Subcutaneous abdominal adipose tissue (tissue), 5 donors: ENCODE measurements around the gene GSTM5.

Source experiments
- H3K27ac ChIP-seq: one replicate; pipeline ENCODE4 v1.7.0; 2013; ENCODE audit warnings: low read depth, mild to moderate bottlenecking, inconsistent platforms, low read length, moderate library complexity
- H3K27me3 ChIP-seq, 5 donors: one replicate each; pipeline ENCODE4 v1.7.0; 2013; ENCODE audit warnings: low read length in 5 of 5, inconsistent platforms in 1 of 5; ENCODE audit not compliant: control insufficient read depth in 5 of 5, insufficient read depth in 4 of 5
- H3K36me3 ChIP-seq, 5 donors: one replicate each; pipeline ENCODE4 v1.7.0; 2013; ENCODE audit warnings: low read length in 5 of 5; ENCODE audit not compliant: control insufficient read depth in 5 of 5, insufficient read depth in 5 of 5
- H3K4me1 ChIP-seq, 5 donors: one replicate each; pipeline ENCODE4 v1.7.0; 2013; ENCODE audit warnings: low read length in 5 of 5, mild to moderate bottlenecking in 3 of 5, moderate library complexity in 1 of 5; ENCODE audit not compliant: control insufficient read depth in 5 of 5, insufficient read depth in 5 of 5
- H3K4me3 ChIP-seq, 5 donors: one replicate each; pipeline ENCODE4 v1.7.0; 2013; ENCODE audit warnings: low read length in 5 of 5, low read depth in 1 of 5
- H3K9ac ChIP-seq, 5 donors: one replicate each; pipeline ENCODE4 v1.7.0; 2013; ENCODE audit warnings: low read length in 5 of 5, mild to moderate bottlenecking in 4 of 5, moderate library complexity in 3 of 5
- H3K9me3 ChIP-seq, 5 donors: one replicate each; pipeline ENCODE4 v1.7.0; 2013; ENCODE audit warnings: low read length in 5 of 5; ENCODE audit not compliant: control insufficient read depth in 5 of 5
- donor health status: healthy.
- donor health status: healthy.
- donor health status: healthy.
- donor health status: healthy.
- donor health status: healthy.

GSTM5 gene

GRCh38 chr1:109759513-109760334 lies 47.7 kb downstream of the GSTM5 start:
- no peak overlapping the region for H3K4me3 ChIP-seq
- H3K4me1 ChIP-seq = peaks cover 0 to 9% (median 0%) of the 10 kb centered on the region in 5 donors
- no peak overlapping the region for H3K9ac ChIP-seq
- H3K36me3 ChIP-seq = no peaks in the 10 kb centered on the region
- H3K9me3 ChIP-seq = no peaks in the 10 kb centered on the region
- no peak overlapping the region for H3K27ac ChIP-seq
- H3K27me3 ChIP-seq = peaks cover 0 to 2% (median 0%) of the 10 kb centered on the region in 5 donors

- H3K4me3 ChIP-seq = no peak overlapping the region
- no peak overlapping the region for H3K9ac ChIP-seq
Observed at GRCh38 chr1:109760581-109761226, 48.7 kb downstream of the GSTM5 start.

GRCh38 chr1:109761227-109762038 lies 49.4 kb downstream of the GSTM5 start:
- Histone ChIP-seq H3K36me3 (no peaks in the 10 kb centered on the region), H3K4me1 (peaks cover 0 to 9% (median 0%) of the 10 kb centered on the region in 5 donors), H3K27me3 (peaks cover 0 to 2% (median 0%) of the 10 kb centered on the region in 5 donors), H3K27ac (no peak overlapping the region), H3K4me3 (no peak overlapping the region), H3K9me3 (no peaks in the 10 kb centered on the region), H3K9ac (no peak overlapping the region)

More at GRCh38 chr1:109760581-109761226, 48.7 kb downstream of the GSTM5 start:
- Histone ChIP-seq H3K9me3 (no peaks in the 10 kb centered on the region), H3K36me3 (no peaks in the 10 kb centered on the region), H3K27me3 (peaks cover 0 to 2% (median 0%) of the 10 kb centered on the region in 5 donors), H3K4me1 (peaks cover 0 to 9% (median 0%) of the 10 kb centered on the region in 5 donors), H3K27ac (no peak overlapping the region)

- Histone ChIP-seq H3K9me3 (no peaks in the 10 kb centered on the region), H3K27me3 (peaks cover 0 to 2% (median 0%) of the 10 kb centered on the region in 5 donors), H3K36me3 (no peaks in the 10 kb centered on the region), H3K27ac (no peak overlapping the region), H3K4me3 (no peak overlapping the region), H3K9ac (no peak overlapping the region), H3K4me1 (peaks cover 0 to 9% (median 0%) of the 10 kb centered on the region in 5 donors)
Observed at GRCh38 chr1:109762039-109762585, 50.1 kb downstream of the GSTM5 start.

- Histone ChIP-seq H3K9me3 (no peaks in the 10 kb centered on the region), H3K36me3 (no peaks in the 10 kb centered on the region), H3K27ac (no peak overlapping the region), H3K27me3 (peaks cover 0 to 2% (median 0%) of the 10 kb centered on the region in 5 donors), H3K4me1 (peaks cover 0 to 9% (median 0%) of the 10 kb centered on the region in 5 donors), H3K4me3 (no peak overlapping the region), H3K9ac (peak overlapping the region in 1 of 5 donors; percentile 30)
Observed at GRCh38 chr1:109762821-109763645, 51.0 kb downstream of the GSTM5 start.

GRCh38 chr1:109763646-109764415 lies 51.8 kb downstream of the GSTM5 start, which contains the start of gene EPS8L3:
Gene EPS8L3 (minus strand): TSS chr1:109763923. CDS start chr1:109761749, 2,174 bp downstream.
- Histone ChIP-seq H3K36me3 (no peaks in the 10 kb centered on the region), H3K9me3 (no peaks in the 10 kb centered on the region), H3K27me3 (peaks cover 0 to 2% (median 0%) of the 10 kb centered on the region in 5 donors), H3K4me3 (no peak within 1 kb of the TSS), H3K4me1 (peaks cover 0 to 9% (median 0%) of the 10 kb centered on the region in 5 donors), H3K27ac (no peak within 1 kb of the TSS), H3K9ac (peak within 1 kb of the TSS in 1 of 5 donors; percentile 30)

GRCh38 chr1:109764561-109765482 lies 52.8 kb downstream of the GSTM5 start:
- Histone ChIP-seq H3K9ac (no peak overlapping the region), H3K36me3 (no peaks in the 10 kb centered on the region), H3K27ac (no peak overlapping the region), H3K9me3 (no peaks in the 10 kb centered on the region), H3K4me1 (peaks cover 0 to 9% (median 0%) of the 10 kb centered on the region in 5 donors), H3K4me3 (no peak overlapping the region), H3K27me3 (peaks cover 0 to 2% (median 0%) of the 10 kb centered on the region in 5 donors)

- H3K9me3 ChIP-seq = no peaks in the 10 kb centered on the region
- peaks cover 0 to 2% (median 0%) of the 10 kb centered on the region in 5 donors for H3K27me3 ChIP-seq
- no peaks in the 10 kb centered on the region for H3K36me3 ChIP-seq
- H3K9ac ChIP-seq = no peak overlapping the region
- H3K4me1 ChIP-seq = peaks cover 0 to 9% (median 2%) of the 10 kb centered on the region in 5 donors
- no peak overlapping the region for H3K4me3 ChIP-seq
- no peak overlapping the region for H3K27ac ChIP-seq
Observed at GRCh38 chr1:109765483-109765815, 53.4 kb downstream of the GSTM5 start.
